ENCODE measurements around the gene IFRD1.

- TF ChIP-seq EZH2 (IDR thresholded peaks at IDR 0.05; ENCODE audit: low read length, unreplicated experiment) (no peak), EZH2phosphoT487 (IDR thresholded peaks at IDR 0.05; ENCODE audit: borderline replicate concordance, low read length) (no peak)
- TF ChIP-seq, protein P1, sequence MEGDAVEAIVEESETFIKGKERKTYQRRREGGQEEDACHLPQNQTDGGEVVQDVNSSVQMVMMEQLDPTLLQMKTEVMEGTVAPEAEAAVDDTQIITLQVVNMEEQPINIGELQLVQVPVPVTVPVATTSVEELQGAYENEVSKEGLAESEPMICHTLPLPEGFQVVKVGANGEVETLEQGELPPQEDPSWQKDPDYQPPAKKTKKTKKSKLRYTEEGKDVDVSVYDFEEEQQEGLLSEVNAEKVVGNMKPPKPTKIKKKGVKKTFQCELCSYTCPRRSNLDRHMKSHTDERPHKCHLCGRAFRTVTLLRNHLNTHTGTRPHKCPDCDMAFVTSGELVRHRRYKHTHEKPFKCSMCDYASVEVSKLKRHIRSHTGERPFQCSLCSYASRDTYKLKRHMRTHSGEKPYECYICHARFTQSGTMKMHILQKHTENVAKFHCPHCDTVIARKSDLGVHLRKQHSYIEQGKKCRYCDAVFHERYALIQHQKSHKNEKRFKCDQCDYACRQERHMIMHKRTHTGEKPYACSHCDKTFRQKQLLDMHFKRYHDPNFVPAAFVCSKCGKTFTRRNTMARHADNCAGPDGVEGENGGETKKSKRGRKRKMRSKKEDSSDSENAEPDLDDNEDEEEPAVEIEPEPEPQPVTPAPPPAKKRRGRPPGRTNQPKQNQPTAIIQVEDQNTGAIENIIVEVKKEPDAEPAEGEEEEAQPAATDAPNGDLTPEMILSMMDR (conservative IDR thresholded peaks at IDR 0.05; ENCODE audit: low read depth, low read length) = peak; percentile 78
These were observed 35.3 kb upstream of the IFRD1 start for GRCh38 chr7:112414855-112415490.

All from PC-3 (cell line).